DOHH2 (cell line): Measurements from ENCODE around the gene INPP4B.

Source experiments
- CTCF ChIP-seq: fragments of 200-600 bp; sonication (generic); IDR thresholded peaks from one replicate; pipeline ENCODE4 v1.5.1; 2014; ENCODE audit warnings: antibody characterized with exemption, mild to moderate bottlenecking, low read depth, low read length; ENCODE audit not compliant: poor library complexity, severe bottlenecking
- EZH2phosphoT487 ChIP-seq: fragments of 200-600 bp; sonication (generic); IDR thresholded peaks from 2 replicates; pipeline ENCODE4 v1.6.1; 2017; ENCODE audit warnings: borderline replicate concordance, mild to moderate bottlenecking, antibody characterized with exemption, low read length, moderate library complexity, mixed read lengths

- TF ChIP-seq CTCF (no peak), EZH2phosphoT487 (no peak)
Observed at GRCh38 chr4:142380052-142380602, 466.0 kb downstream of the INPP4B start.
